Fibroblast of the aortic adventitia (primary cell): ENCODE measurements around the gene ABHD5. TPM values are rescaled to one million over a fixed set of nuclear protein-coding genes. Genes with fewer than 3 reads are reported as not detected.

ENCODE experiments used
- DNase-seq: peaks from one replicate; pipeline ENCODE4 v3.0.0-alpha.2; 2010; ENCODE audit warnings: low read depth
- H3K4me3 ChIP-seq: 2 replicates; pipeline ENCODE4 v1.5.1; 2011; ENCODE audit warnings: low read depth, mild to moderate bottlenecking, control low read depth, low read length, moderate library complexity
- total RNA-seq: library from RNA; depleted of rRNA; stranded (reverse); fragments of >200 nt; gene quantifications from 2 replicates; pipeline ENCODE4 v1.2.3, GENCODE V29; 2012; ENCODE audit warnings: low replicate concordance
- TF ChIP-seq, protein P1 (sequence below): IDR thresholded peaks from 2 replicates; pipeline ENCODE4 v1.5.1; 2011; ENCODE audit warnings: mild to moderate bottlenecking, low read length, control low read depth, inconsistent platforms; ENCODE audit not compliant: insufficient read depth

The ABHD5 gene
- total RNA-seq, 1 donor: 27.4 TPM

DNA sequence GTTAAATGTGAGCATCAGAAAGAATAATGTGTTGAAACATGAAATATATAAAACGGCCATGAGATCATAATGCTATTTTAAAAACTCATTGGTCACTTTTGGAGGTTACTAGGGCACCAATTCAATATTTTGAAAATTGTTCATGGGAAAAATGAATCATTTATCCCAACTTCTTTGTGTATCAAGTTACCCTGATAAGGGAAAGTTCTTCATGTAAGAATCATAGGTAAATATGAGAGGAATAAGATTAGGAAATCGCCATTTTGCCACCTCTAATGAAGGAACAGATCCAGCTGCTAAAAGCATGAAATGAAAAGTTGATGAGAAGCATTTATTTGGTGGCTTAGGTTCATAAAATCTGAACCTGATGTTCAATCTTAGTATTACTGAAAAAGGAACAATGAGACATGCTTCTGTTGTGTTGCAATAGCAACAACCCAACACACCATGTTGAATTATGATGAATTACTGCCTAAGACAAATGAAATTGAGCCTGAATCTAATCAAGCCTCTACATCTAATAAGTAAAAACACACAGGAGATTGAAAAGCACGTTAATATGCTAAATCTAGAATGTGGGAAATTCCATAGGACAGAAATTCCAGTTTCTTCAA, 32.5 kb downstream of the ABHD5 start:
- DNase-seq: peak; percentile 89
- TF ChIP-seq, protein P1, sequence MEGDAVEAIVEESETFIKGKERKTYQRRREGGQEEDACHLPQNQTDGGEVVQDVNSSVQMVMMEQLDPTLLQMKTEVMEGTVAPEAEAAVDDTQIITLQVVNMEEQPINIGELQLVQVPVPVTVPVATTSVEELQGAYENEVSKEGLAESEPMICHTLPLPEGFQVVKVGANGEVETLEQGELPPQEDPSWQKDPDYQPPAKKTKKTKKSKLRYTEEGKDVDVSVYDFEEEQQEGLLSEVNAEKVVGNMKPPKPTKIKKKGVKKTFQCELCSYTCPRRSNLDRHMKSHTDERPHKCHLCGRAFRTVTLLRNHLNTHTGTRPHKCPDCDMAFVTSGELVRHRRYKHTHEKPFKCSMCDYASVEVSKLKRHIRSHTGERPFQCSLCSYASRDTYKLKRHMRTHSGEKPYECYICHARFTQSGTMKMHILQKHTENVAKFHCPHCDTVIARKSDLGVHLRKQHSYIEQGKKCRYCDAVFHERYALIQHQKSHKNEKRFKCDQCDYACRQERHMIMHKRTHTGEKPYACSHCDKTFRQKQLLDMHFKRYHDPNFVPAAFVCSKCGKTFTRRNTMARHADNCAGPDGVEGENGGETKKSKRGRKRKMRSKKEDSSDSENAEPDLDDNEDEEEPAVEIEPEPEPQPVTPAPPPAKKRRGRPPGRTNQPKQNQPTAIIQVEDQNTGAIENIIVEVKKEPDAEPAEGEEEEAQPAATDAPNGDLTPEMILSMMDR: no peak
- no peak overlapping the region for H3K4me3 ChIP-seq

DNA sequence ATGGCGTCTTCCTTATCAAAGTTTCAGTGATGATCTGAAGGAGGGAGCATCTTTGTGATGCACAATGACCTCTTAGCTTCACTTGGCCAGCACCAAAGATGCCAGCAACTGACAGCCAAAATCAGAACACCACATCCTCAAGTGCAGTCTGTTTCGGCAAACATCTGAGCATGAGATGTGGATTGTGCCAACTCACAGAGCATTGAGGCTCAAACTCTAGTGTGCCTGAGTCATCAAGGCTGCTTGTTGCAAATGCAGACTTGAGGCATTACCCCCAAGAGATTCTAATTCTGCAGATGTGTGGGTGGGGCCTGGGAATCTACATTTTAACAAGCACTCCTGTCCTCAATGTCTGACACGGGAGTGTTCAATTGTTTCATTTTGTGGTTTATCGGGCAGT, 35.8 kb downstream of the ABHD5 start:
- DNase-seq: peak; percentile 83
- TF ChIP-seq, protein P1: no peak
- no peak overlapping the region for H3K4me3 ChIP-seq

DNA sequence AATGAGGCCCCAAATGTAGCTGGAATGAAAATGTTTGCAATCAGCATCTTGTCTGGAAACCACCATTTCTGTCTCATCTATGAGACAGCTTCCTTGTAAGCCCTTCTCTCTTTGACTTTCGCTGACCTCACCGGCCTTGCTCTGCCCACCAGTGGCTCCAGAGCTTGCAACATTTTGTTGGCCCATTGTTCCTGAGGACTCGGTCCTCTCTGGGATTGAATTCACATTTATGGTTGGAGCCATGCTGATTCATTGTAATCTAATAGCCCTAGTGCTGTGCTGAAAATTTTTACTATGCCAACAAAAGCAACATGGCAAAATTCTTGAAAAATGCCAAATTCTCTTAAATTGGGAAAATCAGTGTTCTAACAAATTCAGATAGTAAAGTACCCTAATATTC, 37.2 kb downstream of the ABHD5 start:
- TF ChIP-seq, protein P1: no peak
- no peak overlapping the region for H3K4me3 ChIP-seq
- peak; percentile 81 for DNase-seq

DNA sequence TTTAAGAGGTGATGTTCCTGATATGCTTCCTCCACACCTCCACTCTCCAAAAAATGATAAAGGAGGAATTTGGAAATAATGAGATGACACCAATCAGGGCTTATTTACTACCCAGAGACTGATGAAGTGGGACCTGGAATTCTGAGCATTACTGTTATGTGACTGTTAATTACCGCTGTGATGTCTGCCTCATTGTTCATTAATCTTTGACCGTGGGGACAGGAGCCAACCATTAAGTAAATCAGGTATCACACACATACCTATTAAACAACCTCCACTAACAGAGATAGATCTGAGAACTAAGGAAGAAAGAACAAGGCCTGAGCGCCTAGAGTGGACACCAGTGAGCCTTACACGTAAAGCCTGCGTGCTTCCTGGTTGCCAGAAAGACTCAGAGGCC, 37.7 kb downstream of the ABHD5 start:
- no peak for DNase-seq
- H3K4me3 ChIP-seq: no peak overlapping the region
- TF ChIP-seq, protein P1: no peak

DNA sequence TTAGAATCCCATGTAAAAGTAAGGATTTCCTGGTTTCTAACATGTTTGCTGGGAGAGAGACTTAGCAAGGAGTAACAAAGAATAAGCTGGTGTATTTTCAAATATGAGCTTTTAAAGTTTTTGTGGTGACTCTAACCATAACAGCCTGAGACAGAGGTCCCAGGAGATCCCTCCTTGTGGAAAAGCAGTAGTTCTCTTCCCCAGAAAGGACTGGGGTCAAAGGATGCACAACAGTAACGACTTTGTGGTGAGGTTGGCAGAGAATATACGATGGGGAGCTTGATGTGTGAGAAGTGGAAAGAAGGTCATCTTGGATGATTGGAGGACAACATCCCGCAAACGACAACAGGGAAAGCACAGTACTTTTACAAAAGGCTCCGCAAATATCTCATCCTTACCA, 38.2 kb downstream of the ABHD5 start:
- no peak overlapping the region for H3K4me3 ChIP-seq
- TF ChIP-seq, protein P1: no peak
- DNase-seq: no peak

DNA sequence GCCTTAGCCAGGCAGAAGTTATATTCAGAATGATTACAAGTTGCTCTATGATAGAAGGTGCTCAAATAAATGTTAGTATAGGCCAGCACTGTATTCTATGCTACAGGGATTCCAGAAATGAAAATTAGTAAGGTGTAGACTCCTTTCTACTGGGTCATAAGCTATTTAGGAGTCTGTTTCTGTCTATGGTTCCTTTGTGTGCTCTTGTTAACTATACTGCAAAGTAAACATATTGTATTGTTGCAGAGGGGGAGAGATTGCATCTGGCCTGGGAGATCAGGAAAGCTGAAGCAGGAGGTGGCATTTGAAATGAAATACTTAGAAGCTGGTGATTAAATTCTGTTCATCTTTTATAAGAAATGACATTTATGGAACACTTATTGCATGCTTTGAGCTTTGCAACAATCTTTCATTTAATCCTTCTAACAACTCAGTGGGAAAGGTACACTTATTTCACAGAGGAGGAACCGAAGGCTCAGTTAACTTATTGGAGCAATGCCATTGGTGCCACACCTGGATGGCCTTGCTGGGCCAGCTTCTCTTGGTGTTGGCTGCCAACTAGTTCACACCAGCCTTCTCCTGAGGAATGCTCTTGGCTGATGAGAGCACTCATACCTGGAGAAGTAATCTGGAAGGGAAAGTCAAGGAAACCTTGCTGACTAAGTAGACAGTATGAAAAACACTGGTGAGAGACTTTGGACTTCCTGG, 39.1 kb downstream of the ABHD5 start:
- no peak for DNase-seq
- TF ChIP-seq, protein P1: no peak
- no peak overlapping the region for H3K4me3 ChIP-seq
